Stimulated activated CD4-positive, alpha-beta T cell treated with anti-CD3 and anti-CD28 coated beads, TNF-alpha, amount 100 ng/mL, for 4 hours (primary cell): ENCODE data around the gene HMCN2.

Experiments
- DNase-seq, 3 experiments: peaks; one replicate each; pipeline ENCODE4 v3.0.0-alpha.2; 2020; ENCODE audit warnings: low read depth in 3 of 3

The HMCN2 gene

GRCh38 chr9:130290291-130291181, 25.0 kb downstream of the HMCN2 start:
- DNase-seq: no peak

- no peak for DNase-seq
Measured at GRCh38 chr9:130291474-130291873, 25.9 kb downstream of the HMCN2 start.

DNA sequence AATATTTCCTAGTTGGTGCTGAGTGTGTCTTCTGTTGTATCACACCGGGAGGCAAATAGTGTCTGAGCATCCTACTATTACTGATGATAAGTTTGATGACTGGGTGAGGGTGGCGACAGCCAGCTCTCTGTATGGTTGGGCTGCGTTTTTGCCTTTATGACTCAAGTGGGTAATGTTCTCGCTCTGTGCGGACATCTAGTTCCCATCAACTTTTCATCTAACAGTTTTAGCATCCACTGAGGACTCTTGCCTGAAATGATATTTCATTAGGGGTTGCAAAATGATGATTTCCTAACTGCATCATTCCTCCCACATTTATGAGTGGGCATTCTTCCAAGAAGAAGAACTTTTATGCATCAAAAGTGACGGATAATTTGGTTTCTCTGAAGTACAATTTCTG, 26.5 kb downstream of the HMCN2 start:
- no peak for DNase-seq

DNA sequence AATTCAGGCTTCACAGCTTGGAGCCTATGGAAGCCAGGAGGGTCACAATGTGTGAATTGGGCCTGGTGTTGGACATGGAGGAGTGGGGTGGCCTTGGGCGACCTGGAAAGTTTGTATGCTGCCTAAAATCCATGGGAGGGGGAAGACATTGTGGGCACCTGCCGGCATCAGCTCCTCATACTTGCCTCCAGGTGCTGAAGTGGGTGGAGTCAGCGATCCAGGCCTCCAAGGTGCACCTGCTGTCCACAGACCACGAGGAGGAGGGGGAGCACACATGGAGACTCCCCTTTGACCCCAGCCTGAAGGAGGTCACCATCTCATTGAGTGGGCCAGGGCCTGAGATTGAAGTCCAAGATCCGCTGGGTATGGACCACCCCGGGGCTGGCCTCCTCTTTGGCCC, 29.1 kb downstream of the HMCN2 start:
- no peak for DNase-seq

DNA sequence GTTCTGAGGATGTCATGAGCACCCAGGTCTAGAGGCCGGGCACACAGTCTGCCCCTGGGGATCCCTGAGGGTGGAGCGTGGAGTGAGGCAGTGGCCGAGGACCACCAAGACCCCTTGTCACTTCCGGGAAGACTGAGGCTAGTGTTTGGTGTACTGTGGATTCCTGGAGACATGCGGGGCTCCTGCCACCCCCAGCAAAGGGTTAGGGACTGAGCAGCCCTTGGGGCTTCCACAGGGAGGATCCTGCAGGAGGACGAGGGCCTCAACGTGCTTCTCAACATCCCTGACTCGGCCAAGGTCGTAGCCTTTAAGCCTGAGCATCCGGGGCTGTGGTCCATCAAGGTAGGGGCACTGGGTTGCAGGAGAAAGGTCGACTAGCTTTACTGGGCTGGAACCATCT, 29.9 kb downstream of the HMCN2 start:
- no peak for DNase-seq

GRCh38 chr9:130295945-130296782, 30.6 kb downstream of the HMCN2 start:
- DNase-seq: no peak

DNA sequence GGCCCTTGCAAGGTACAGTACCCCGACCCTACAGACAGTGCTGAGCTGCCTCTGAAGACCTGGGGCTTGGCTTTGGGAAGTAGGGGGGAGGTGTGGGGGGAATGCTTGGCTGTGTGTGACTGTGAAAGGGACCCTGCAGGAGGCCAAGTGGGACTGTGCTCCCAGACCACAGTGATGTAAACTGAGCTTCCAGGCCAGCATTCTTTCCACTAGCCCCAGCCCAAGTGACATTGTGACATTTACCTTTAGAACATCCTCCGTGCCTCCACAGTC, 31.2 kb downstream of the HMCN2 start:
- DNase-seq: no peak

DNA sequence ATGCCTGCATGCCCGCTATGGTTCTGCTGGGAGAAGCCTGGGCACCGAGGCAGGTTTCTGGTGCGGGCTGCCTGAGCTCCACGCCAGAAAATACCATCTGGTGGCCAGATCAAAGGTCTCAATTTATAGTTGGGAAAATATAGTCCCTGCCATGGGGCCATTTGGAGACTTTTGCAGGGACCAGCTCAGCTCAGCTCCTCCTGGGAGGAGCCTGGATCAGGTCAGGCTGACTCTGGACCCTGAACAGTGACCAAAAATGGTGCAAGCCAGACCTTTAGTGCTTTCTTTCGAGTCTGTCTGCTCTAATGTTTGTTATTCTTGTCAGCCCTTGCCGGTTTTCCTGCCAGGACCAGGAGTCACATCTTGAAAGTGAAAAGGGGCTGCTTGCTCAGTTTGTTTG, 31.8 kb downstream of the HMCN2 start:
- DNase-seq: no peak

DNA sequence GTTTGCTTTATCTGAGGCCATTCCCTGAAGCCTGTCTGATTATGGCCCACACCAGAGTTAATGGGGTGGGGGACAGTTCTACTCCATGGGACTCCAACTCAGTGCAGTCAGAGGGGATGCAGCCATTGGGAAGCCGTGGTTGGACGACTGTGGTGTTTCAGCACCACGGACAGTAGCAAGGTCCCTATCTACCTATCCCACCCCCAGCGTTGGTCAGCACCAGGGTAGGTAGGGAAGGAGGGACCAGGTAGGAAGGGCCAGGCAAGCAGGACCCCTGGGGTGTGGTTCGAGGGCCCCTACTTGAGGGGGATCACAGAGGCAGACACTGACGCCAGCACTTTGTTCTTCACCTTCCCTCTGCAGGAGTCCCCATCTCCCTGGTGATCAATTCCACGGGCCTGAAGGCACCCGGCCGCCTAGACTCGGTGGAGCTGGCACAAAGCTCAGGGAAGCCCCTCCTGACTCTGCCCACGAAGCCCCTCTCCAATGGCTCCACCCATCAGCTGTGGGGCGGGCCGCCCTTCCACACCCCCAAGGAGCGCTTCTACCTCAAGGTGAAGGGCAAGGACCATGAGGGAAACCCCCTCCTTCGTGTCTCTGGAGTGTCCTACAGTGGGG, 33.2 kb downstream of the HMCN2 start:
- no peak for DNase-seq

- DNase-seq: no peak
Measured at GRCh38 chr9:130299785-130300615, 34.4 kb downstream of the HMCN2 start.

DNA sequence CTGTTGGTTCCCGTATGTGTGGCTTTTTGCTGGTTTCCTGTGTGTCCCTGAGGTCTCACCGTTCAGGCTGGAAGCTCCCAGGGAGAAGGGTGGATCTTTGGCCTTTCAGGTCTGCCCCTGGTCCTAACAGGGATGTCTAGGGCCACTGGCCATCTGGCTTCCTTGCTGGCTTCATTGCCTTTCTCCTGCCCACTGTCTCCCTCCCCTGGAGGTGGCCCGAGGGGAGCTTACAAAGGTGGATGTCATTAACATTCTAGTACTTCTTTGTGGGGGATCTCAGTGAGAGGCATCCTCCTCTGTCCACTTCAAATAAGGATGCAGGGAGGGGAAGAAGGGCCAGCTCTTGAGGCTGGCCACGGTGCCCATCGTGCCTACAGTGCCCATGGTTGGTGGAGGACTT, 35.2 kb downstream of the HMCN2 start:
- DNase-seq: no peak

DNA sequence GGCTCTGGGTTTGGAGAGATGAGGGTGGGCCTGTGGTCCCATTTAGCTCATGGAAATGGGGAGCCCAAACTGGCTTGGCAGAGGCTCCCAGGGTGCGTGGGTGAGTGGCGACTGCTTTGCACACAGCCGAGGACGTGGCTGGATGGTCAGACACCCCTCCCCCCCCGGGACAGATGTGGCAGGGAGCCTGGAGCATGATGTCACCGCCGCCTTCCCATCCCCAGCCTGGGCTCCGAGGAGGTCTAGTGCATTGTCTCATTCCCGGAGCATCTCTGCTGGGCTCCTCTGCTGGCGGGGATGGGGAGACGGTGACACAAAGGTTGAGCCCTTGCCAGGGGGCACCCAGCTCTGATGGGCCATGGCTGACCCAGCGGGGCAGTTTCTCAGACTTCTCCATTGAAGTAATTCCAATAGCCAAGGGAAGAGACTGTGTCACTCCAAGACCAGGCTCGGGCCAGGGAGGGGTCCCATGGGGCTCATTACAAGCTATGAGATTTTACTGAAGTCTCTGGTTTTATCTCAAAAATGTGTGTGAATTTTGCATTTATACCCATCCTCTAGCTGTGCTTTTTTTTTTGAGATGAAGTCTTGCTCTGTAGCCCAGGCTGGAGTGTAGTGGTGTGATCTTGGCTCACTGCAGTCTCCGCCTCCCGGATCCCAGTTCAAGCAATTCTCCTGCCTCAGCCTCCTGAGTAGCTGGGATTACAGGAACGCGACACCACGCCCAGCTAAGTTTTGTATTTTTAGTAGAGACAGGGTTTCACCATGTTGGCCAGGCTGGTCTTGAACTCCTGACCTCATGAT, 36.1 kb downstream of the HMCN2 start:
- DNase-seq: no peak

DNA sequence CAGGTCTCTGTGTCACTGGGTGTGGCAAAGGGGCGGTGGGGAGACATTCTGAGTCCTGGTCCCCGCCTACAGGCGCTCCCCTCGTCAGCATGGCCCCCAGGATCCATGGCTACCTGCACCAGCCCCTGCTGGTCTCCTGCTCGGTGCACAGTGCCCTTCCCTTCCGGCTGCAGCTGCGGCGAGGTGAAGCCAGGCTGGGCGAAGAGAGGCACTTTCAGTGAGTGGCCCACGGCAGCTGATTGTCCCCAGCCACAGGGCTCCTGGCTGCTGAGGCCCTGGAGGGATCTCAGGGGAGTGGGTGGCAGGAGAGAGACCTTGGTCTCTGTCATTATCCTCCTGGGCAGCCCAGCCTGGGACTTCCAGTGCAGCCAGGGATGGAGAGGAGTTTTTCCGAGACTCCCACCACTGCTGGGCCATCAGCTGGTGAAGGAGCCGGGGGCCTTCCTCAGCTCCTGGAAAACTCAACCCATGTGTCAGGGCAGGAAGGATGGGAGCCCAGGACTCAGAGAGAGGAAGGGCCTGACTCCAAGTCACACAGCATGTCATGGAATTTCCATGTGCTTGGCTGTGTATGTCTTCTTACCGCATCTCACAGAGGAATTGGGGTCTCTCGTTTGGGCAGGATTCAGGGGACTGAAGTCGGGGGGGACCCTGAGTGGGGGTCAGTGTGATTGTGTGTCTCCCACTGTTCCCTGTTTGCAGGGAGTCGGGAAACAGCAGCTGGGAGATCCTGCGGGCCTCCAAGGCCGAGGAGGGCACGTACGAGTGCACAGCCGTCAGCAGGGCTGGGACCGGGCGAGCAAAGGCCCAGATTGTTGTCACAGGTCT, 37.4 kb downstream of the HMCN2 start:
- no peak for DNase-seq

- no peak for DNase-seq
Measured at GRCh38 chr9:130303613-130304055, 38.1 kb downstream of the HMCN2 start.

GRCh38 chr9:130304116-130304515, 38.6 kb downstream of the HMCN2 start:
- no peak for DNase-seq

- no peak for DNase-seq
Measured at GRCh38 chr9:130304643-130305042, 39.1 kb downstream of the HMCN2 start.

DNA sequence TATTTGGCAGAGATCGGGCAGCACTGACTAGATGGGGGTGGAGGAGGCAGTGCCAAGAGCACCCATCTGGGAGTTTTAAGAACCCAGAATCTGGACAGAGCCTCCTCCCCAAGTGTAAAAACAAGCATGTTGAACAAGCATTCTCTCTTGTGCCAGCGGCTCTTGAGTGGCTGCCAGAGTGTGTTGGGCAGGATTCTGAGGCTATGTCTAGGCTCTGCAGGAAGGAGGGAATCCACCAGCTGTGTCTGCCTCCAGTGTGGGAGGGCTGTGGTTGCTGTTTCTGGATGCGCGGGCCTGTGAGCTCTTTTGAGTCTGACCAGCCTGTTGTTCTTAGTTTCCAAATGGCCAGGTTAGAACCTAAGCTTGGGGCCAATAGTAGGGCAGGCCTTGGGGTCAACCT, 39.8 kb downstream of the HMCN2 start:
- DNase-seq: no peak

GRCh38 chr9:130306823-130307666, 41.5 kb downstream of the HMCN2 start:
- DNase-seq: no peak

- no peak for DNase-seq
Measured at GRCh38 chr9:130307667-130307943, 42.0 kb downstream of the HMCN2 start.
